GM12875 (cell line): ENCODE results near the gene UBA3.

Experiments used
- H3K4me3 ChIP-seq: one replicate; pipeline ENCODE4 v1.5.1; 2011; ENCODE audit warnings: low read depth, low read length, control low read depth
- TF ChIP-seq, protein P1 (sequence below): IDR thresholded peaks from 2 replicates; pipeline ENCODE4 v1.5.1; 2011; ENCODE audit warnings: low read depth, mild to moderate bottlenecking, control low read depth, inconsistent platforms, low read length, moderate library complexity, borderline replicate concordance; ENCODE audit not compliant: insufficient read depth

UBA3 gene

GRCh38 chr3:69008980-69009379 lies 71.2 kb downstream of the UBA3 start:
- H3K4me3 ChIP-seq, result no peak overlapping the region

GRCh38 chr3:69005791-69006482 lies 74.2 kb downstream of the UBA3 start:
- H3K4me3 ChIP-seq, result no peak overlapping the region
- TF ChIP-seq, protein P1, sequence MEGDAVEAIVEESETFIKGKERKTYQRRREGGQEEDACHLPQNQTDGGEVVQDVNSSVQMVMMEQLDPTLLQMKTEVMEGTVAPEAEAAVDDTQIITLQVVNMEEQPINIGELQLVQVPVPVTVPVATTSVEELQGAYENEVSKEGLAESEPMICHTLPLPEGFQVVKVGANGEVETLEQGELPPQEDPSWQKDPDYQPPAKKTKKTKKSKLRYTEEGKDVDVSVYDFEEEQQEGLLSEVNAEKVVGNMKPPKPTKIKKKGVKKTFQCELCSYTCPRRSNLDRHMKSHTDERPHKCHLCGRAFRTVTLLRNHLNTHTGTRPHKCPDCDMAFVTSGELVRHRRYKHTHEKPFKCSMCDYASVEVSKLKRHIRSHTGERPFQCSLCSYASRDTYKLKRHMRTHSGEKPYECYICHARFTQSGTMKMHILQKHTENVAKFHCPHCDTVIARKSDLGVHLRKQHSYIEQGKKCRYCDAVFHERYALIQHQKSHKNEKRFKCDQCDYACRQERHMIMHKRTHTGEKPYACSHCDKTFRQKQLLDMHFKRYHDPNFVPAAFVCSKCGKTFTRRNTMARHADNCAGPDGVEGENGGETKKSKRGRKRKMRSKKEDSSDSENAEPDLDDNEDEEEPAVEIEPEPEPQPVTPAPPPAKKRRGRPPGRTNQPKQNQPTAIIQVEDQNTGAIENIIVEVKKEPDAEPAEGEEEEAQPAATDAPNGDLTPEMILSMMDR, result no peak

More at GRCh38 chr3:69008980-69009379, 71.2 kb downstream of the UBA3 start:
- TF ChIP-seq, protein P1, result no peak

- TF ChIP-seq, protein P1, result no peak
Measured at GRCh38 chr3:69005071-69005790, 74.9 kb downstream of the UBA3 start.

More at GRCh38 chr3:69005071-69005790, 74.9 kb downstream of the UBA3 start:
- H3K4me3 ChIP-seq, result no peak overlapping the region
